Uterus (tissue), 4 donors: ENCODE measurements around the gene IKZF3. TPM values are rescaled to one million over a fixed set of nuclear protein-coding genes. Genes with fewer than 3 reads are reported as not detected.

Experiments used
- DNase-seq, 2 donors: peaks; one replicate each; pipeline ENCODE4 v3.0.0-alpha.2; 2019 to 2020
- H3K27ac ChIP-seq, 2 donors: fragments of 200-600 bp; sonication (generic); 1 replicate in 1 of 2; 2 replicates in 1 of 2; pipeline ENCODE4 v1.5.1; 2016 to 2018
- H3K27me3 ChIP-seq, 2 donors: fragments of 200-600 bp; sonication (generic); one replicate each; pipeline ENCODE4 v1.5.1; 2018 to 2019; ENCODE audit warnings: control low read depth in 1 of 2
- H3K36me3 ChIP-seq, 2 donors: fragments of 200-600 bp; sonication (generic); one replicate each; pipeline ENCODE4 v1.5.1; 2019; ENCODE audit warnings: control low read depth in 1 of 2
- H3K4me1 ChIP-seq, 2 donors: fragments of 200-600 bp; sonication (generic); one replicate each; pipeline ENCODE4 v1.5.1; 2018 to 2019; ENCODE audit warnings: control low read depth in 1 of 2
- H3K4me3 ChIP-seq, 2 donors: fragments of 200-600 bp; sonication (generic); 1 replicate in 1 of 2; 2 replicates in 1 of 2; pipeline ENCODE4 v1.5.1; 2018 to 2019; ENCODE audit warnings: mild to moderate bottlenecking in 1 of 2
- H3K9me3 ChIP-seq, 2 donors: fragments of 200-600 bp; sonication (generic); one replicate each; pipeline ENCODE4 v1.5.1; 2019; ENCODE audit warnings: control low read depth in 1 of 2
- CTCF ChIP-seq, 4 experiments: fragments of 200-600 bp in 2 of 4; fragments of 450-650 bp in 2 of 4; sonication (generic) in 2 of 4; IDR thresholded peaks; one replicate each; pipeline ENCODE4 v1.5.1; 2016 to 2019; ENCODE audit warnings: antibody characterized with exemption in 4 of 4, mild to moderate bottlenecking in 2 of 4, moderate library complexity in 1 of 4
- POLR2A ChIP-seq, 2 donors: fragments of 450-650 bp; IDR thresholded peaks; one replicate each; pipeline ENCODE4 v1.6.1; 2016; ENCODE audit warnings: antibody characterized with exemption in 2 of 2, mild to moderate bottlenecking in 1 of 2, moderate library complexity in 1 of 2
- intact Hi-C: fragments of 100-400 bp; cut with DNase I; formaldehyde crosslinking; loops from one replicate; pipeline ENCODE4 v1.15.1; 2023; ENCODE audit warnings: low total_unique reads
- total RNA-seq, 4 donors: library from RNA; depleted of rRNA in 3 of 4; stranded (reverse); fragments of >200 nt in 3 of 4; gene quantifications; one replicate each; pipeline versions ENCODE4 v1.1.0 to v1.2.4, GENCODE V29; 2014 to 2023
- donor health status: DM: yes; HTN: yes; CAD: no.

Gene IKZF3
- total RNA-seq, 4 donors from 2014 or later: 0.88 to 2.1 (median 1.6) TPM

GRCh38 chr17:39834017-39834416, 30.1 kb downstream of the IKZF3 start:
- H3K27me3 ChIP-seq: peaks cover 0 to 3% of the 10 kb centered on the region in 2 donors
- H3K36me3 ChIP-seq: no peaks in the 10 kb centered on the region
- no peaks in the 10 kb centered on the region for H3K4me1 ChIP-seq
- no peak overlapping the region for H3K4me3 ChIP-seq
- TF ChIP-seq CTCF (IDR thresholded peaks at IDR 0.05): no peak
- no peak for TF ChIP-seq POLR2A (IDR thresholded peaks at IDR 0.05)
- H3K27ac ChIP-seq: no peak overlapping the region
- no peaks in the 10 kb centered on the region for H3K9me3 ChIP-seq
- DNase-seq: no peak
- intact Hi-C loops: no loop called here

- no peaks in the 10 kb centered on the region for H3K4me1 ChIP-seq
- no peaks in the 10 kb centered on the region for H3K36me3 ChIP-seq
- DNase-seq: no peak
- H3K27me3 ChIP-seq: peaks cover 0 to 3% of the 10 kb centered on the region in 2 donors
- no peak for TF ChIP-seq POLR2A (IDR thresholded peaks at IDR 0.05)
- no peak for TF ChIP-seq CTCF (IDR thresholded peaks at IDR 0.05)
- no peak overlapping the region for H3K27ac ChIP-seq
- no peak overlapping the region for H3K4me3 ChIP-seq
- no peaks in the 10 kb centered on the region for H3K9me3 ChIP-seq
- intact Hi-C loops: no loop called here
Observed at GRCh38 chr17:39831588-39831987, 32.5 kb downstream of the IKZF3 start.

GRCh38 chr17:39828443-39828842, 35.7 kb downstream of the IKZF3 start:
- DNase-seq: no peak
- Histone ChIP-seq H3K36me3 (no peaks in the 10 kb centered on the region), H3K4me3 (no peak overlapping the region), H3K27me3 (peaks cover 0 to 3% of the 10 kb centered on the region in 2 donors), H3K27ac (no peak overlapping the region), H3K4me1 (no peaks in the 10 kb centered on the region), H3K9me3 (no peaks in the 10 kb centered on the region)
- intact Hi-C loops: no loop called here
- no peak for TF ChIP-seq POLR2A (IDR thresholded peaks at IDR 0.05)
- TF ChIP-seq CTCF (IDR thresholded peaks at IDR 0.05): no peak

GRCh38 chr17:39826334-39826733, 37.8 kb downstream of the IKZF3 start:
- intact Hi-C loops: no loop called here
- Histone ChIP-seq H3K36me3 (no peaks in the 10 kb centered on the region), H3K4me1 (no peaks in the 10 kb centered on the region), H3K9me3 (no peaks in the 10 kb centered on the region), H3K27me3 (no peaks in the 10 kb centered on the region), H3K4me3 (no peak overlapping the region), H3K27ac (no peak overlapping the region)
- no peak for TF ChIP-seq CTCF (IDR thresholded peaks at IDR 0.05)
- no peak for TF ChIP-seq POLR2A (IDR thresholded peaks at IDR 0.05)
- no peak for DNase-seq

GRCh38 chr17:39823407-39824054, 40.6 kb downstream of the IKZF3 start:
- Histone ChIP-seq H3K4me1 (no peaks in the 10 kb centered on the region), H3K36me3 (no peaks in the 10 kb centered on the region), H3K9me3 (no peaks in the 10 kb centered on the region), H3K27ac (no peak overlapping the region), H3K4me3 (no peak overlapping the region), H3K27me3 (no peaks in the 10 kb centered on the region)
- no peak for TF ChIP-seq CTCF (IDR thresholded peaks at IDR 0.05)
- TF ChIP-seq POLR2A (IDR thresholded peaks at IDR 0.05): no peak
- no peak for DNase-seq
- intact Hi-C loops: no loop called here
